ENCODE measurements around the gene FGF11.
"Not testable (repeated sequence)": the region's sequence is repeated elsewhere in the genome, so short reads cannot be mapped to it uniquely, and the experiment has no call there.

FGF11 gene

DNA sequence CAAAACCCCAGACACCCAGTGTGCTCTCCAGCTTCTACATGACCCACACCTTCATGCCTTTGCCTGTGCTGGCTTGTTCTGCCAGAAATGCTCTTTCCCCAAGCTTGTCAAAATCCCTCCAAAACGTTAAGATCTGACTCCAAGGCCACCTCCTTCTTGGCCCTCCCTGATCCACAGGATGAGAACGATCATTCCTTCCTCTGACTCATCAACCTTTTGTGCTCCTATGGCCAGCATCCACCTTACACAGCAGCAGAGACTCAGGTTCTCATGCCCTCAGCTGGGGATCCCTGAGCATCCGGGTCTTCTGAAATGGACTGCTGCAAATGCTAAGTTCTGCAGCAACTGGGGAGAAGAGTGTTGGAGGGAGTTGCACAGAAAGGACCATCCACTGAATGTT, 37.2 kb downstream of the FGF11 start:
- H3K4me3 ChIP-seq (ENCODE audit: low read depth, low read length) = no peak overlapping the region
- TF ChIP-seq, protein P1, sequence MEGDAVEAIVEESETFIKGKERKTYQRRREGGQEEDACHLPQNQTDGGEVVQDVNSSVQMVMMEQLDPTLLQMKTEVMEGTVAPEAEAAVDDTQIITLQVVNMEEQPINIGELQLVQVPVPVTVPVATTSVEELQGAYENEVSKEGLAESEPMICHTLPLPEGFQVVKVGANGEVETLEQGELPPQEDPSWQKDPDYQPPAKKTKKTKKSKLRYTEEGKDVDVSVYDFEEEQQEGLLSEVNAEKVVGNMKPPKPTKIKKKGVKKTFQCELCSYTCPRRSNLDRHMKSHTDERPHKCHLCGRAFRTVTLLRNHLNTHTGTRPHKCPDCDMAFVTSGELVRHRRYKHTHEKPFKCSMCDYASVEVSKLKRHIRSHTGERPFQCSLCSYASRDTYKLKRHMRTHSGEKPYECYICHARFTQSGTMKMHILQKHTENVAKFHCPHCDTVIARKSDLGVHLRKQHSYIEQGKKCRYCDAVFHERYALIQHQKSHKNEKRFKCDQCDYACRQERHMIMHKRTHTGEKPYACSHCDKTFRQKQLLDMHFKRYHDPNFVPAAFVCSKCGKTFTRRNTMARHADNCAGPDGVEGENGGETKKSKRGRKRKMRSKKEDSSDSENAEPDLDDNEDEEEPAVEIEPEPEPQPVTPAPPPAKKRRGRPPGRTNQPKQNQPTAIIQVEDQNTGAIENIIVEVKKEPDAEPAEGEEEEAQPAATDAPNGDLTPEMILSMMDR (conservative IDR thresholded peaks at IDR 0.05; ENCODE audit: low read depth, low read length) = peak; percentile 9
- DNase-seq (ENCODE audit: low read depth) = peak; percentile 59

DNA sequence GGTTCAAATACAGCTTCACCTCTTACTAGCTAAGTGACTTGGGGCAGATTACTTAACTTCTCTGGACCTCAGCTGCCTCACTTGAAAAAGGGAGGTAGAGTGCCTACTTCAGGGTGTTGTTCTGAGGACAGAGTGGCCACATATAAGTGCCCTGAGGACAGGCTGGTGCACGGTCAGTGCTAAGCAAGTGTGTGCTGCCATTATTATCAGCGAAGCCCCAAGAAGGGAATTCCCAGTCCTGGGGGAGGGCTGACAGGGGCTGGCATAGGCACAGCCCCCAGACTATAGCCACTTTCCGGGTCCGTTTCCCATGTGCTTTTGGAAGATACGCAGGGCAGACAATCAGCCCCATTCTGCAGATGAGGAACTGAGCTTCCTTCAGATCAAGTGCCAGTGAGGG, 37.6 kb downstream of the FGF11 start:
- DNase-seq (ENCODE audit: low read depth) = no peak
- H3K4me3 ChIP-seq (ENCODE audit: low read depth, low read length) = no peak overlapping the region
- TF ChIP-seq, protein P1 (conservative IDR thresholded peaks at IDR 0.05; ENCODE audit: low read depth, low read length) = no peak

DNA sequence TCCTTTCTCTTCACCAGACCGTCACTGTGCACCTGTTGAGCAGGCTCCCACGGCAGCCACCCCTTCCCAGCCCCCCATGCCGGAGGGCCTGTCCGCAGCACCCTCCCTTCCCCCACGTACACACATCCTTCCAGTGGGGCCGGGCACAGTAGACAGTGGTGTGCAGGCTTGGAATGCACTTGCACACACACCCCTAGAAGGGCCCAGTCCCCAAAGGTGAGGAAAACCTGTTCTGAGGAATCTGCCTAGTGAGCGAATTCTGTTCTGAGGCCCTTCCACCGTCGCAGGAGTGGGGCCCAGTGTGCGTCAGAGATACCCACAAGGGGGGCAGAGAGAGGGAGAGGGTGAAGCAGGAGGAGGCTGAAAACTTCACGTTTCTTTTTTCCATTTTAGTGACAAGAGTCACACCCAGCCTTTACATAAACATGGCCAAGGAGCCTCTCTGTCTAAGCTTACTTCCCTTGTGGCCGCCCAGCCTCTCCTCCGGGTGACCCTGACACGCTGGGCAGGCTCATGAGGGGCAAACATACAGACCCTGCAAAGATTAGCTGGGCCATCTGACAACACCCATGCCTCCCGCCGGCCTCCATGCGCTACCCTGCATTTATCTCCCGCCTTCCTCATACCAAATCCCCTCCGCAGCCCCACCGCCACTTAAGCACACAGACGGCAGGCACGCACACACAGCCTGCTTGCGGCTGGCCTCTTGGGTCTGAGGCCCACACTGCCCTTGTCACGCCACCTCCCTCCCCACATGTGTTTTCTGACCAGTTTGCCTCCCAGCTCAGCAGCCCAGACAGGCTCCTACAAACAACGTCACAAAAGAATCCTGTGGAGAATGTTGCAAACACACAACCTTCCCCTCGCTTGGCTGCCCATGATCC, 38.3 kb downstream of the FGF11 start:
- TF ChIP-seq, protein P1 (conservative IDR thresholded peaks at IDR 0.05; ENCODE audit: low read depth, low read length) = no peak
- DNase-seq (ENCODE audit: low read depth) = peak; percentile 88
- peak overlapping the region; percentile 76 for H3K4me3 ChIP-seq (ENCODE audit: low read depth, low read length)

DNA sequence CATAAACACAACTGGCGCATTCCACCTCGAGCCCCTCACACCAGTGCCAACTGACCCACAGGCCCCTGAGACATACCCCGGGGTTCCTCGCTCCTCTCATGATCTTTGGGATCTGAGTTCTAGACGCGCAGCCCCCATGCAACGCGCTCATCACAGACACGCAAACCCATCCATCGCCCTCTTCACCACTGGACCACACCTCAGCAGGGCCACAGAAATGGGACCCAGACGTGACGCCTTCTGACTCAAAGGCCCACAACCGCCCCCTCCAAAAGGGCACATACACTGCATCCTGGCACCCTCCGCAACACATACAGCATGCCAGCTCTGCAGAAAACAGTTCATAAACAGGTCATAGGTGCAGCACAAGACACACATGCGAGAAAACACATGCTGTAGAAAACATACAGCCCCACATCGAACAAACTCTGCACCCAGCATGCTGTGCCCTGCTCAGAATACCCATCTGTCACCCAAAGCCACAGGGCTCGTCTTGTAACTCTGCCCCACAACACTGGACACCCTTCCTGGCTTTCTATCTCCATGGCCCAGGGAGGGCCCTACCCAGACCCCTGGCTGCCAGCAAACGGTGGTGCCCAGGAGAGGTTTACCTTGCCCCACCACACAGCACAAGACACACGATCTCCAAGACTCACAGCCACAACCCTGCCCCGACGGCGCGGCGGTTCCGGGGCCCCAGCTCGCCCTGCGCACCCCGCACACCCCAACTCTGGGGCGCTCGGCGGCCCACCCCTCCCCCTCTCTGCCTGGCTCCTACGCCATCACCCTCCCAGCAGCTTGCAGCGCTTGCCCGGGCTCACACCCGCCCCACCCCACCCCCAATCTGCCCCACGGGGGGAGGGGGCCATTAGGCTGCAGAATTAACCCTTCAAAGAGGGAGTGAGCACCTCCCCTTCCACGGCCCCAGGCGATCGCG, 39.2 kb downstream of the FGF11 start:
- peak; percentile 26 for DNase-seq (ENCODE audit: low read depth)
- TF ChIP-seq, protein P1 (conservative IDR thresholded peaks at IDR 0.05; ENCODE audit: low read depth, low read length) = no peak
- H3K4me3 ChIP-seq (ENCODE audit: low read depth, low read length) = peak overlapping the region; percentile 76

DNA sequence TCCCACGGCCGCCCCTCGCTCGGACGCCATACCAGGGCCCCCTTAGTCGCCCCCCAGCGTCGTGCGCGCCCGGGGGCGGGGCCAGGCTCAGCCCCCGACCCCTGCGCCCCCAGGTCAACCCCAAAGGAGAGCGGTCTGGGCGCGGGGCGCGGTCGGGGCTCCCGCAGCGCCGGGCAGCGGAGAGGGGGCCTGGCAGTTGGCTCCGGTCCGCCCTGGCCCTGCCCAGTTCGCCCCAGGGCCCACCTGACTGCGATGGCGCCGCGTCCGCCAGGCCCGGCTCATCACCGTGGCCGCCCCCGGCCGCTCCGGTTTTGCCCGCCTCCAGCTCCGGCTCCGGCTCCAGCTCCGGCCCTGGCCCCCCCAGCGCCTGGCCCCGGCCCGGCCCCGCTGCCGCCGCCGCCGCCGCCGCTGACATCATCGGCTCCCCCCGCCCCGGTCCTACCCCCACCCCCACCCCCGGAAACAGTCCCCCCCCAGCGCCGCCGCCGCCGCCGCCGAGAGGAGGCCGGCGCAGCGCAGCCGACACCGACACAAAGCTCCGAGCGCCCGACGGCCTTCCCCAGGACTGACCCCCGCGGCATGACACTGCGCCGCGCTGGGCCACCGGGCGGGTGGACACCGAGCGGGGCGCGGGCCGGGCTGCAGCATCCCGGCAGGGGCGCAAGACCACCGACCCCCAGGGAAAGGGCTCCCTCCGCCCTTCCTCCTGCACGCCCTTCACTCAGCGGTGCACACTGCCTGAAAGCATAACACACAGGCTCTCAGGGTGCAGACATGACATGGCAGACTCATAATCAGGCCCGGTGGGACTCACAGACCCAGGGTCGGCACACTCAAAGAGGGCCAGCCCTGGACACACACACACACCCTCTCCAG, 40.1 kb downstream of the FGF11 start, which contains the start of gene ZBTB4:
Gene ZBTB4 (minus strand): TSS at position 419 of the 876 bp plus-strand sequence. CDS start 12,830 bp downstream, outside the sequence.
- TF ChIP-seq, protein P1 (conservative IDR thresholded peaks at IDR 0.05; ENCODE audit: low read depth, low read length) = no peak
- peak; percentile 41 for DNase-seq (ENCODE audit: low read depth)
- H3K4me3 ChIP-seq (ENCODE audit: low read depth, low read length) = peak within 1 kb of the TSS; percentile 76

DNA sequence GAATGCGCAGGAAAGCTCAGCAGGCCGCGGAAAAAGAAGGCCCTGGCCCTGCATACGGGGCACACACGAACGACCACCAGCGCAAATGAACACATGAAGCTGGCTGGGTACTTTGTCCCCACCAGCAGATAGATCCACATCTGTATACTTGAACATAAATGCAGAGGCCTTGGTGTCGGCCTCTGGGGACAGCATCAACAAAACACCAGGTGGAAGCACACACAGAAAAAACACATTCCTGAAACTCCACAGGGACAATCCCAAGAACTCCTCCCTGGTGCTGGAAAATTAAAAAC, 40.7 kb downstream of the FGF11 start:
- TF ChIP-seq, protein P1 (conservative IDR thresholded peaks at IDR 0.05; ENCODE audit: low read depth, low read length) = no peak
- peak overlapping the region; percentile 76 for H3K4me3 ChIP-seq (ENCODE audit: low read depth, low read length)
- no peak for DNase-seq (ENCODE audit: low read depth)

DNA sequence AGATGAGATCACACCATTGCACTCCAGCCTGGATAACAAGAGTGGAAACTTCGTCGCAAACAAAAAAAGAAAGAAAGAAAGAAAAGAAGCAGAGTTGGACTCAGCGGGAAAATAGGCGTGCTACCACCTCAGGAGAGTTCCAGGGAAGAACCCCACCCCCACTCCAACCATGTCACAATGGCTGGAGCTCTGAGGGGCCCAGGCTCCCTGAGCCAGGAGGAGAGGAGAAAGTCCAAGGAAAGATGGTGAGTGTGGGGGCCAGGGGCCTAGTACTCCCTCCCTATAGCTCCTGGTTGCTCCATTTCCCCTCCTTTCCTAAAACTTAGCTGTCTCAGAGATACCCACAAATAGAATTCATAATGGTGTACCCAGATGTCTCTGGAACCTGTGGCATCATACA, 42.0 kb downstream of the FGF11 start, which contains the start of gene SLC35G6:
Gene SLC35G6 (plus strand): TSS at position 172 of the 400 bp plus-strand sequence. CDS start 71 bp downstream, at position 243.
- not testable (repeated sequence) for H3K4me3 ChIP-seq (ENCODE audit: low read depth, low read length); DNase-seq (ENCODE audit: low read depth)

DNA sequence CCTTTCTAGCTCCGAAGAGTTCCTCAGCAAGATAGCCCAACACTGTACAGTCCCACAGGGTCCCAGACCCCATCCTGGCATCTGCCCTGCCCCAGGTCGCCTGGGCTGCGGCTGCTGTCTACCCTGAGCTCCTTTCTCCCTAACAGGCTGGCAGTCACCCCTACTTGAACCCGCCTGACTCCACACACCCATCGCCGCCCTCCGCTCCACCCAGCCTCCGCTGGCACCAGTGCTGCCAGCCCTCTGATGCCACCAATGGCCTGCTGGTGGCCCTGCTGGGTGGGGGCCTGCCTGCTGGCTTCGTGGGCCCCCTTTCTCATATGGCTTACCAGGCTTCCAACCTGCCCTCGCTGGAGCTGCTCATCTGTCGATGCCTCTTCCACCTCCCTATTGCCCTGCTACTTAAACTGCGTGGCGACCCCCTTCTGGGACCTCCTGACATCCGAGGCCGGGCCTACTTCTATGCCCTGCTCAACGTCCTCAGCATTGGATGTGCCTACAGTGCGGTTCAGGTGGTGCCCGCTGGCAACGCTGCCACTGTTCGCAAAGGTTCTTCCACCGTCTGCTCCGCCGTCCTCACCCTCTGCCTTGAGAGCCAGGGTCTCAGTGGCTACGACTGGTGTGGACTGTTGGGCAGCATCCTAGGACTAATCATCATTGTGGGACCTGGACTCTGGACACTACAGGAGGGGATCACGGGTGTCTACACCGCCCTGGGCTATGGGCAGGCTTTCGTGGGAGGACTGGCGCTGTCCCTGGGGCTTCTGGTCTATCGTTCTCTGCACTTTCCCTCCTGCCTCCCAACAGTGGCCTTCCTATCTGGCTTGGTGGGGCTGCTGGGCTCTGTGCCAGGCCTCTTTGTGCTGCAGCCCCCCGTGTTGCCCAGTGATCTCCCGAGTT, 42.8 kb downstream of the FGF11 start:
- DNase-seq (ENCODE audit: low read depth); H3K4me3 ChIP-seq (ENCODE audit: low read depth, low read length): not testable (repeated sequence)

DNA sequence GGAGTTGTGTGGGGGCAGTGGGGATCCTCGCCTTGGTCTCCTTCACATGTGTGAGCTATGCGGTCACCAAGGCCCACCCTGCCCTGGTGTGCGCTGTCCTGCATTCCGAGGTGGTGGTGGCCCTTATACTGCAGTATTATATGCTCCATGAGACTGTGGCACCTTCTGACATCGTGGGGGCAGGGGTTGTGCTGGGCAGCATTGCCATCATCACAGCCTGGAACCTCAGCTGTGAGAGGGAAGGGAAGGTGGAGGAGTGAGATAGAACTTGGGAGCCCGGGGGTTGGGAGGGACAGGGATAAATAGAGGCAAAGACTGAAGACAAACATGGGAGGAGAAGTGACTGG, 43.4 kb downstream of the FGF11 start:
- not testable (repeated sequence) for H3K4me3 ChIP-seq (ENCODE audit: low read depth, low read length); DNase-seq (ENCODE audit: low read depth)
